Measurements from ENCODE around the gene SDHD. TPM values are rescaled to one million over a fixed set of nuclear protein-coding genes. Genes with fewer than 3 reads are reported as not detected.
"Not testable (repeated sequence)": the region's sequence is repeated elsewhere in the genome, so short reads cannot be mapped to it uniquely, and the experiment has no call there.

The SDHD gene
- total RNA-seq: 71.6 and 82.0 TPM in 2 replicates
- long read RNA-seq, transcript SDHD-201 (4 exons, 1,439 nt): major isoform, 616 of 629 reads
- long read RNA-seq, partial matches to known transcripts: 5 of 629 reads
- long read RNA-seq, other reads (novel, unspliced or antisense): 7 of 629 reads

GRCh38 chr11:112086422-112087191 lies at the start of gene SDHD, which contains the start of gene TIMM8B:
SDHD (plus strand) TSS chr11:112086873; CDS start chr11:112086908, 35 bp downstream.
TIMM8B (minus strand) TSS chr11:112086756; CDS start chr11:112086723, 33 bp downstream.
- H3K27me3 Mint-ChIP-seq (ENCODE audit: unreplicated experiment): no peaks in the 10 kb centered on the region
- DNase-seq (ENCODE audit: extremely low spot score, unreplicated experiment): peak; percentile 98
- H3K36me3 Mint-ChIP-seq (ENCODE audit: unreplicated experiment): peaks cover 53% of the 10 kb centered on the region
- peak; percentile 48 for TF ChIP-seq CTCF (IDR thresholded peaks at IDR 0.05)
- peak within 1 kb of the TSS; percentile 96 for H3K27ac Mint-ChIP-seq (ENCODE audit: unreplicated experiment)
- no peaks in the 10 kb centered on the region for H3K9me3 Mint-ChIP-seq (ENCODE audit: unreplicated experiment)
- peaks cover 41% of the 10 kb centered on the region for H3K4me1 Mint-ChIP-seq (ENCODE audit: unreplicated experiment)
- H3K4me3 Mint-ChIP-seq (ENCODE audit: unreplicated experiment): peak within 1 kb of the TSS; percentile 99

GRCh38 chr11:112037527-112037926 lies 49.1 kb upstream of the SDHD start:
- no peak for TF ChIP-seq CTCF (IDR thresholded peaks at IDR 0.05)
- H3K36me3 Mint-ChIP-seq (ENCODE audit: unreplicated experiment): peaks cover 41% of the 10 kb centered on the region

GRCh38 chr11:112042161-112042960 lies 44.3 kb upstream of the SDHD start:
- no peak for DNase-seq (ENCODE audit: extremely low spot score, unreplicated experiment)
- H3K27me3 Mint-ChIP-seq (ENCODE audit: unreplicated experiment): no peaks in the 10 kb centered on the region
- H3K27ac Mint-ChIP-seq (ENCODE audit: unreplicated experiment): no peak overlapping the region
- no peak overlapping the region for H3K4me3 Mint-ChIP-seq (ENCODE audit: unreplicated experiment)
- H3K9me3 Mint-ChIP-seq (ENCODE audit: unreplicated experiment): no peaks in the 10 kb centered on the region
- no peak for TF ChIP-seq CTCF (IDR thresholded peaks at IDR 0.05)
- peaks cover 55% of the 10 kb centered on the region for H3K36me3 Mint-ChIP-seq (ENCODE audit: unreplicated experiment)
- peaks cover under 1% of the 10 kb centered on the region for H3K4me1 Mint-ChIP-seq (ENCODE audit: unreplicated experiment)

More at GRCh38 chr11:112037527-112037926, 49.1 kb upstream of the SDHD start:
- no peak for DNase-seq (ENCODE audit: extremely low spot score, unreplicated experiment)
- no peak overlapping the region for H3K27ac Mint-ChIP-seq (ENCODE audit: unreplicated experiment)
- H3K27me3 Mint-ChIP-seq (ENCODE audit: unreplicated experiment): no peaks in the 10 kb centered on the region
- no peak overlapping the region for H3K4me3 Mint-ChIP-seq (ENCODE audit: unreplicated experiment)
- no peaks in the 10 kb centered on the region for H3K4me1 Mint-ChIP-seq (ENCODE audit: unreplicated experiment)
- H3K9me3 Mint-ChIP-seq (ENCODE audit: unreplicated experiment): no peaks in the 10 kb centered on the region

- Mint-ChIP-seq H3K4me3 (ENCODE audit: unreplicated experiment) (no peak overlapping the region), H3K36me3 (ENCODE audit: unreplicated experiment) (peaks cover 55% of the 10 kb centered on the region), H3K27ac (ENCODE audit: unreplicated experiment) (no peak overlapping the region), H3K27me3 (ENCODE audit: unreplicated experiment) (no peaks in the 10 kb centered on the region), H3K9me3 (ENCODE audit: unreplicated experiment) (no peaks in the 10 kb centered on the region), H3K4me1 (ENCODE audit: unreplicated experiment) (peaks cover 1% of the 10 kb centered on the region)
- no peak for TF ChIP-seq CTCF (IDR thresholded peaks at IDR 0.05)
- no peak for DNase-seq (ENCODE audit: extremely low spot score, unreplicated experiment)
These were observed 43.7 kb upstream of the SDHD start for GRCh38 chr11:112042961-112043304.

- peaks cover 7% of the 10 kb centered on the region for H3K4me1 Mint-ChIP-seq (ENCODE audit: unreplicated experiment)
- H3K4me3 Mint-ChIP-seq (ENCODE audit: unreplicated experiment): no peak overlapping the region
- no peak for DNase-seq (ENCODE audit: extremely low spot score, unreplicated experiment)
- no peak overlapping the region for H3K27ac Mint-ChIP-seq (ENCODE audit: unreplicated experiment)
- TF ChIP-seq CTCF (IDR thresholded peaks at IDR 0.05): no peak
- H3K36me3 Mint-ChIP-seq (ENCODE audit: unreplicated experiment): peaks cover 59% of the 10 kb centered on the region
- H3K27me3 Mint-ChIP-seq (ENCODE audit: unreplicated experiment): no peaks in the 10 kb centered on the region
- no peaks in the 10 kb centered on the region for H3K9me3 Mint-ChIP-seq (ENCODE audit: unreplicated experiment)
These were observed 41.7 kb upstream of the SDHD start for GRCh38 chr11:112044961-112045360.

GRCh38 chr11:112046647-112047046 lies 40.0 kb upstream of the SDHD start:
- H3K27ac Mint-ChIP-seq (ENCODE audit: unreplicated experiment); DNase-seq (ENCODE audit: extremely low spot score, unreplicated experiment); H3K9me3 Mint-ChIP-seq (ENCODE audit: unreplicated experiment); H3K4me3 Mint-ChIP-seq (ENCODE audit: unreplicated experiment); H3K27me3 Mint-ChIP-seq (ENCODE audit: unreplicated experiment); H3K4me1 Mint-ChIP-seq (ENCODE audit: unreplicated experiment): not testable (repeated sequence)
- H3K36me3 Mint-ChIP-seq (ENCODE audit: unreplicated experiment): peaks cover 64% of the 10 kb centered on the region

GRCh38 chr11:112048256-112048655 lies 38.4 kb upstream of the SDHD start:
- not testable (repeated sequence) for H3K4me3 Mint-ChIP-seq (ENCODE audit: unreplicated experiment)

More at GRCh38 chr11:112048256-112048655, 38.4 kb upstream of the SDHD start:
- H3K27me3 Mint-ChIP-seq (ENCODE audit: unreplicated experiment); DNase-seq (ENCODE audit: extremely low spot score, unreplicated experiment); H3K9me3 Mint-ChIP-seq (ENCODE audit: unreplicated experiment); H3K4me1 Mint-ChIP-seq (ENCODE audit: unreplicated experiment): not testable (repeated sequence)
- Mint-ChIP-seq H3K27ac (ENCODE audit: unreplicated experiment) (peak overlapping the region; percentile 66), H3K36me3 (ENCODE audit: unreplicated experiment) (peaks cover 72% of the 10 kb centered on the region)
